HL-60 (cell line): ENCODE data around the gene BTG2.

Experiments used
- DNase-seq, 2 experiments: peaks; one replicate each; pipeline ENCODE4 v3.0.0-alpha.2; 2010 to 2020; ENCODE audit warnings: low read depth in 1 of 2, low spot score in 1 of 2
- H3K27ac ChIP-seq: fragments of 250-450 bp; sonication (Bioruptor Pico); replicated peaks from 2 replicates; pipeline ENCODE4 v1.5.1; 2020; ENCODE audit warnings: mild to moderate bottlenecking, moderate library complexity
- H3K27me3 ChIP-seq: fragments of 250-450 bp; sonication (Bioruptor Pico); 2 replicates; pipeline ENCODE4 v1.5.1; 2021; ENCODE audit warnings: mild to moderate bottlenecking, moderate library complexity; ENCODE audit not compliant: insufficient read depth, poor library complexity, severe bottlenecking
- H3K4me3 ChIP-seq: replicated peaks from 2 replicates; pipeline ENCODE4 v1.5.1; 2011; ENCODE audit warnings: mild to moderate bottlenecking, control low read depth, low read length; ENCODE audit not compliant: insufficient read depth
- CTCF ChIP-seq: IDR thresholded peaks from one replicate; pipeline ENCODE4 v1.5.1; 2011; ENCODE audit warnings: low read length, control low read depth, inconsistent platforms; ENCODE audit not compliant: insufficient read depth
- GABPA ChIP-seq: IDR thresholded peaks from 2 replicates; pipeline ENCODE4 v1.6.1; 2012; ENCODE audit warnings: low read depth
- POLR2AphosphoS5 ChIP-seq: IDR thresholded peaks from 2 replicates; pipeline ENCODE4 v1.6.1; 2012; ENCODE audit warnings: low read depth
- REST ChIP-seq: IDR thresholded peaks from 2 replicates; pipeline ENCODE4 v1.6.1; 2012; ENCODE audit warnings: low read depth; ENCODE audit not compliant: insufficient replicate concordance
- SPI1 ChIP-seq: IDR thresholded peaks from 2 replicates; pipeline ENCODE4 v1.6.1; 2012; ENCODE audit warnings: low read depth, mild to moderate bottlenecking, borderline replicate concordance

The BTG2 gene

DNA sequence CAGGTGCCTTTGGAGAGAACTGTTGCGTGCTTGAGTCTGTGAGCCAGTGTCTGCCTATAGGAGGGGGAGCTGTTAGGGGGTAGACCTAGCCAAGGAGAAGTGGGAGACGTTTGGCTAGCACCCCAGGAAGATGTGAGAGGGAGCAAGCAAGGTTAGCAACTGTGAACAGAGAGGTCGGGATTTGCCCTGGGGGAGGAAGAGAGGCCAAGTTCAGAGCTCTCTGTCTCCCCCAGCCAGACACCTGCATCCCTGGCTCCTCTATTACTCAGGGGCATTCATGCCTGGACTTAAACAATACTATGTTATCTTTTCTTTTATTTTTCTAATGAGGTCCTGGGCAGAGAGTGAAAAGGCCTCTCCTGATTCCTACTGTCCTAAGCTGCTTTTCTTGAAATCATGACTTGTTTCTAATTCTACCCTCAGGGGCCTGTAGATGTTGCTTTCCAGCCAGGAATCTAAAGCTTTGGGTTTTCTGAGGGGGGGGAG is 2.4 kb downstream of the BTG2 start:
- no peak for DNase-seq
- TF ChIP-seq POLR2AphosphoS5 (no peak), SPI1 (no peak), REST (no peak), GABPA (no peak), CTCF (no peak)
- Histone ChIP-seq H3K27ac (no peak overlapping the region), H3K27me3 (no peaks in the 10 kb centered on the region), H3K4me3 (peak overlapping the region; percentile 7; the same call in 1 of the 2 replicates)

DNA sequence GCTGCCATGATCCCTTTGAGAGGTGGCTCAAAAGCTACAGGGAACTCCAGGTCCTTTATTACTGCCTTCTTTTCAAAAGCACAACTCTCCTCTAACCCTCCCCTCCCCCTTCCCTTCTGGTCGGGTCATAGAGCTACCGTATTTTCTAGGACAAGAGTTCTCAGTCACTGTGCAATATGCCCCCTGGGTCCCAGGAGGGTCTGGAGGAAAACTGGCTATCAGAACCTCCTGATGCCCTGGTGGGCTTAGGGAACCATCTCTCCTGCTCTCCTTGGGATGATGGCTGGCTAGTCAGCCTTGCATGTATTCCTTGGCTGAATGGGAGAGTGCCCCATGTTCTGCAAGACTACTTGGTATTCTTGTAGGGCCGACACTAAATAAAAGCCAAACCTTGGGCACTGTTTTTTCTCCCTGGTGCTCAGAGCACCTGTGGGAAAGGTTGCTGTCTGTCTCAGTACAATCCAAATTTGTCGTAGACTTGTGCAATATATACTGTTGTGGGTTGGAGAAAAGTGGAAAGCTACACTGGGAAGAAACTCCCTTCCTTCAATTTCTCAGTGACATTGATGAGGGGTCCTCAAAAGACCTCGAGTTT is 3.1 kb downstream of the BTG2 start:
- H3K27me3 ChIP-seq, result no peaks in the 10 kb centered on the region
- TF ChIP-seq GABPA (no peak), SPI1 (no peak), CTCF (no peak), REST (no peak), POLR2AphosphoS5 (no peak)
- no peak overlapping the region for H3K4me3 ChIP-seq
- DNase-seq, result no peak
- no peak overlapping the region for H3K27ac ChIP-seq

- no peak overlapping the region for H3K4me3 ChIP-seq
- H3K27ac ChIP-seq, result no peak overlapping the region
- TF ChIP-seq POLR2AphosphoS5, result no peak
- no peak for TF ChIP-seq GABPA
- no peak for TF ChIP-seq SPI1
- TF ChIP-seq REST, result no peak
- no peak for TF ChIP-seq CTCF
- DNase-seq, result no peak
- H3K27me3 ChIP-seq, result no peaks in the 10 kb centered on the region
Observed at GRCh38 chr1:203308923-203309331, 3.6 kb downstream of the BTG2 start.
